GM12891 (cell line): ENCODE results near the gene RERE.

Experiments
- DNase-seq: peaks from one replicate; pipeline ENCODE4 v3.0.0; 2011; ENCODE audit warnings: low spot score; ENCODE audit not compliant: insufficient read length
- FAIRE-seq: peaks from 2 replicates; lab custom pipeline; 2011; peaks lifted over from hg19 to GRCh38; lab: Jason Lieb, UNC
- PAX5 ChIP-seq: IDR thresholded peaks from 2 replicates; pipeline ENCODE4 v1.6.1; 2011; ENCODE audit warnings: low read length, moderate library complexity, mild to moderate bottlenecking; ENCODE audit not compliant: insufficient read depth, severe bottlenecking
- POLR2A ChIP-seq: IDR thresholded peaks from 2 replicates; pipeline ENCODE4 v1.6.1; 2011; ENCODE audit warnings: low read depth, low read length, control low read depth
- POLR2AphosphoS5 ChIP-seq: IDR thresholded peaks from 2 replicates; pipeline ENCODE4 v1.6.1; 2011; ENCODE audit warnings: low read depth, low read length, control low read depth
- POU2F2 ChIP-seq: IDR thresholded peaks from 2 replicates; pipeline ENCODE4 v1.6.1; 2011; ENCODE audit warnings: low read depth, mild to moderate bottlenecking, control low read depth, low read length, moderate library complexity
- SPI1 ChIP-seq: IDR thresholded peaks from 2 replicates; pipeline ENCODE4 v1.6.1; 2011; ENCODE audit warnings: low read depth, low read length, control low read depth
- TAF1 ChIP-seq: IDR thresholded peaks from 2 replicates; pipeline ENCODE4 v1.6.1; 2011; ENCODE audit warnings: low read depth, low read length, control low read depth

The RERE gene

DNA sequence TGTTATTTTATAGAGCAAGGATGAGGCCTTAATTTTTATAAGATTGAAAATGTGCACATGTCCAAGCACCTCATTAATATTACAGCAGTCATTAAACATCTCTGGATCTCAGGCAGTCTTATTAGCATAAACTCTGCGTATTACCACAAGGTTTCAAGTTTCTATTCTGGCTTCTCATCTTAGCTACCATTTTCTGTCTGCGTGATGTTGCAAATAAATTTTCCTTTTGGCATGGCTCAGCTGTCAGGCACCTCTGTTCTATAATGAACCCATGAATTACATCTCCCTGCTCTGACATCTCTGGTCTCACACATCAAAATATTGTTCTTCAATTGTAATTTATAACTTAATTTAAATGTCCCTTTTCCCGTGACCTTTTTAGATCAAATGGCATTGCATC is 343.1 kb downstream of the RERE start:
- FAIRE-seq = peak; percentile 28
- TF ChIP-seq PAX5 = no peak
- no peak for TF ChIP-seq POU2F2
- TF ChIP-seq SPI1 = no peak
- TF ChIP-seq POLR2AphosphoS5 = no peak
- TF ChIP-seq POLR2A = no peak
- no peak for TF ChIP-seq TAF1
- DNase-seq = no peak

DNA sequence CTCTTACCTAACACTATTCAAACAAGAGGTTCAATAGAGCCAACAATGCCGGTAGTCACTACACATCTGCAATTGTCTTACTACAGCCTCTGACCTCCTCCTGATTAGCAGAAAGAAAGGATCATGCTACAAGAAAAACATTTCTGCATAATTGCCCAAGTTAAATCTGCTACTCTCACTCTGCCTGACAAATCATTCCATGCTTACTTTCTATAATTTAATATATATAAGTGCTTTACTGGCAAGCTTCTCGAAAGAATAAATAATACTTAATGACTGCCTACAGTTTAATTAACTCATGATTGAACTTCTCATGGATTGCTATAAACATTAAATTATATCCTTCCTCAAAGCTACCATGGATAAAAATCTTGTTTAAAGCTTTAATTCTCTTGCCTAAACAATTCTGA is 343.5 kb downstream of the RERE start:
- FAIRE-seq (no peak), DNase-seq (no peak)
- TF ChIP-seq POLR2A (no peak), POU2F2 (no peak), PAX5 (no peak), TAF1 (no peak), SPI1 (no peak), POLR2AphosphoS5 (no peak)

DNA sequence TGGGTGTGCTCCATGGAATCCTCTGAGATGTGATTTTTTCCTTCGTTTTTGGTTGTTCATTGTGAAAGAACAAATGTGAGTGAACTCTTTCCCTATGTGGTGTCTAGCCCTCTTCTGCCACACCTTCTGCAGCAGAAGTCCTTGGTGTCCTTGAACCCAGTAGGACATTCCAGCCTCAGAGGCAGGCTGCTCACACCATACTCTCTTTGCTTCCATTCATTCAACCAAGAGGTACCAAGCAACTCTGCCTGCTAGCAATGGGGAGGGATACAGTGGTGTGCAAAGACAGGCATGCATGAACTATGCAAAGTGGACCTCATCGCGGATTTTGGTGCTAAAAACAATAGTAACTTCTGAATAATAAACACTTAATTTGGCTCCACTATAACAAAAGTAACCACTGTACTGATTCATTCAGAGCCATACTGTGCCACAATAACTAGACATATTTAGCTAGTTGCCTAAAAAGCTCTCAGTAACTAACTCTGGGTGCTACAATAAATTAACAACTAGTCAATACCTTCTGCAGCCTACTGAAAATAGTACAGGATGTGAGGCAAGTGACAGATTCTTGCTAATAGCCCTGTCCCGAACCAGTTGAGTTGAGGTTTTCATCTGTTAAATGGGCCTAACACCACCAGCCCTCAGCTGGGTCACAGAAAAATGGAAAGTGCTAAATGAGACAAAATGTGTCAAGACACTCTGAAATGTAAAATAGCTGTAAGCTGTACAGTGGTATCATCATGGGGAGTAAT is 344.1 kb downstream of the RERE start:
- peak; percentile 92 for FAIRE-seq
- no peak for DNase-seq
- TF ChIP-seq POLR2AphosphoS5 (no peak), PAX5 (no peak), POLR2A (no peak), POU2F2 (peak; percentile 54; the same call in 1 of the 2 replicates), TAF1 (no peak), SPI1 (no peak)

DNA sequence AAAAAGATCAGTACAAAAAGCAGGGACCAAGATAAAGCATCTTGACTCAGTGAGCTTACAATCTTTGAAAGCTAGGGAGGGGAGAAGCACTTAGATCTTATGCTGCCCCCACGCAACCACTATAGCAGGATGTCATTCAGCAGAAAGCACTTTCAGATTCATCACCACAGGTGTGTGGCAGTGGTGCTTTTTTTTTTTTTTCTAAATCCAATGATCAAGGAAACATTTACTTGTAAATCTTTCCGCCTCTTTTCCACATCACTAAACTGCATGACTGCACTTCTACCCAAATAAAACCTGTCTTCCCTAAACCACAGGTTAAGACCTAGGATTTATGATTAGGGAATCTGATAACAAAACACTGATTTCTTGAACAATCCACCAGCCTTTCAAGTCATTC is 344.8 kb downstream of the RERE start:
- TF ChIP-seq SPI1 = no peak
- no peak for TF ChIP-seq TAF1
- no peak for TF ChIP-seq POLR2A
- no peak for TF ChIP-seq POU2F2
- no peak for TF ChIP-seq POLR2AphosphoS5
- no peak for TF ChIP-seq PAX5
- peak; percentile 80 for FAIRE-seq

DNA sequence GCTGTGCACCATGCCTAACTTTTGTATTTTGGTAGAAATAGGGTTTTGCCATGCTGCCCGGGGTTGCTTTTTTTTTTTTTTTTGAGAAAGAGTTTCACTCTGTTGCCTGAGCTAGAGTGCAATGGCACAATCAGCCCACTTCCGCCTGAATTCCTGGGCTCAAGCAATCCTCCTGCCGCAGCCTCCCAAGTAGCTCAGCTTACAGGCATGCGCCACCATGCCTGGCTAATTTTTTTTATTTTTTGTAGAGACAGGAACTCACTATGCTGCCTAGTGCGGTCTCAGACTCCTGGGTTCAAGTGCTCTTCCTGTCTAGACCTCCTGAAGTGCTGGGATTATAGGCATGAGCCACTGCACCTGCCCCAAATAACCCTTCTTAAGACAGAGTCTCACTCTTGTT is 346.0 kb downstream of the RERE start:
- FAIRE-seq = no peak
- DNase-seq = no peak
- no peak for TF ChIP-seq POLR2AphosphoS5
- no peak for TF ChIP-seq POU2F2
- TF ChIP-seq PAX5 = no peak
- TF ChIP-seq TAF1 = no peak
- no peak for TF ChIP-seq POLR2A
- no peak for TF ChIP-seq SPI1

More for the DNA sequence above, 344.8 kb downstream of the RERE start:
- no peak for DNase-seq

DNA sequence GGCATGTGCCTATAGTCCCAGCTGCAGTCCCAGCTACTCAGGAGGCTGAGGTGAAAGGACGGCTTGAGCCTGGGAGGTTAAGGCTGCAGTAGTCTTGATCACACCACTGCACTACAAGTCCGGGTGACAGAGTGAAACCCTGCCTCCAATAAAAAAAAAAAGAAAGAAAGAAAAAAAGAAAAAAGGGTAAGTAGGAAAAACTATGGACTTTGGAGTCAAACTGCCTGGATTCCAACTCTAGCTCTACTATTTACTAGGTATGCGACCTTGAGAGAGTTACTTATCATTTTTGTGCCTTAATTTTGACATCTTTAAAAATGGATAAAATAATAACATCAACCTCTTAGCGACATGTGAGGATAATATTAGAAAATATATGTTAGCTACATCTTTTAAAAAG is 348.7 kb downstream of the RERE start:
- TF ChIP-seq POLR2AphosphoS5 (no peak), TAF1 (no peak), POLR2A (no peak), SPI1 (no peak), PAX5 (no peak), POU2F2 (no peak)
- DNase-seq = no peak
- no peak for FAIRE-seq

DNA sequence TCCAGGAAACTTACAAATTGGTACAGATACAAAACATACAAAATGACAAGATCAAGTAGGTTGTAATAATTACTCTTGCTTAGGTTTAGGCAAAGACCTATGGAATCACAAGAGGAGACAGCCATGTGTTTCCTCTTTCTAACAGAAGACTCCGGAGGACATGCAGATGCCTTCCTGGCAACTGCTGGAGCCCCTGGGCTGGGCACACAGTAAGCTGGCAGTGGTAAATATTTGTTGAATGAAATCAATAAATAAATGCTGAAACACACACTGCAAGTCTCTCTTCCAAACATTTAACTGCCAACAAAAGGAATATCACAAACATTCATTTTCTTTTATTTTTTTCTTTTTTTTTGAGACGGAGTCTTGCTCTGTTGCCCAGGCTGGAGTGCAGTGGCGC is 350.1 kb downstream of the RERE start:
- DNase-seq (no peak), FAIRE-seq (no peak)
- TF ChIP-seq TAF1 (no peak), SPI1 (no peak), POLR2AphosphoS5 (no peak), PAX5 (no peak), POU2F2 (no peak), POLR2A (no peak)

DNA sequence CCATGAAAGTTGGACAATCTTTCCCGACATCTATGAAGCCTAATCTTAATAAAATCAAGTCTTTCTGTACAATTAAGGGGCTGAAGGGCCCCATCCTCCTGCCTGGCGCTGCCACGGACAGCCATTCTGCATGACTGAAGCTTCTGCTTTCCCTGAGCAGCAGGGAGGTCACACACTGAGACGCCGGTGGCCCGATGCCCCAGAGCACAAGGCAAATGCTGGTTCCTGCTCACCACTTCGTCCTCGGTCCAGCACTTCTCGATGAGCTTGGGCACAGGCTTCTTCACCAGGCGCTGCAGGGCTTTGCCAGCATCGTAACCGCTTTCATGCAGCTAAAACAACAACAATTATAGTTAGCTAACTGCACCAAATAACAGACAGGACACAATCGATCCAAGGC is 351.7 kb downstream of the RERE start:
- DNase-seq = no peak
- TF ChIP-seq TAF1 = no peak
- TF ChIP-seq POLR2A = no peak
- no peak for TF ChIP-seq POLR2AphosphoS5
- TF ChIP-seq POU2F2 = no peak
- TF ChIP-seq PAX5 = no peak
- no peak for TF ChIP-seq SPI1
- FAIRE-seq = no peak

DNA sequence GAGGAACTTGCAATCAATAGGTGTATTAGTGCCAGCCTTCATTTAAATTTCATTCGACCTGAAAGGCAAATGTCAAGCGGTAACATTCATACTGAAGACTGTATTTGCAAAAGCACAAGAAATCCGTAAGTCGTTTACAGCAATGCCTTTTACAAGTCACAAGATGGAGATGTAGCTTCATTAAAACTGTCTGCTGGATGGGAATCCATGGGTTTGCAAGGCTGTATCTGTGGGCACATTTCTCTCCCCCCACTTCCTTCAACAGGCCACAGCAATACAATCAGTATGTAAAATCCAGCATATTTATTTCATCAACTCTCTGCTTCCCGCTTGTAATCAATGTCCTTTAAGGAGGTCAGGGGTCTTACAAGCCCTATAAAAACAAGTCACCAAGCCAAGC is 352.4 kb downstream of the RERE start:
- TF ChIP-seq PAX5 = no peak
- no peak for TF ChIP-seq TAF1
- FAIRE-seq (no peak), DNase-seq (no peak)

DNA sequence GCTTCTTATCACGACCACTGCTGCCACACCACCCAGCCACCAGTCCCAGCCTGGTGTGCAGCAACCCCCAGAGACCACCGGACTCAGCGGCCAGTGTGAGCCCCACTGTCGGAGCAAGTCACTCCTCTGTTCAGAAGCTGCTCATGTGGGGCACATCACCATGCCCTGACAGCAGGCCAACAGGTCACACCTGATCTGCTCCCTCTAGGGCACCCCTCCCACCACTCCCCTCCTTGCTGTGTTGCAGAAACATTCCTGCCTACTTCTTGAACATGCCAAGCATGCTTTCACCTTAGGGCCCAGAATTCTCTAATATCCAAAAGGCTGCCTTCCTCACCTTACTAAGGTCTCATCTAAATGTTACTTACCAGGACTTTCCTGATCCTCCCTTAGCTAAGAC is 353.1 kb downstream of the RERE start:
- DNase-seq (no peak), FAIRE-seq (no peak)
- TF ChIP-seq POU2F2 (no peak), SPI1 (no peak), POLR2AphosphoS5 (no peak), POLR2A (no peak), TAF1 (no peak), PAX5 (no peak)
